Right kidney (tissue), 1 donor: ENCODE results near the gene MAP3K7CL.
"Not testable (repeated sequence)": the region's sequence is repeated elsewhere in the genome, so short reads cannot be mapped to it uniquely, and the experiment has no call there.

Source experiments
- DNase-seq: peaks from one replicate; pipeline ENCODE4 v3.0.0-alpha.2; 2016

Gene MAP3K7CL

DNA sequence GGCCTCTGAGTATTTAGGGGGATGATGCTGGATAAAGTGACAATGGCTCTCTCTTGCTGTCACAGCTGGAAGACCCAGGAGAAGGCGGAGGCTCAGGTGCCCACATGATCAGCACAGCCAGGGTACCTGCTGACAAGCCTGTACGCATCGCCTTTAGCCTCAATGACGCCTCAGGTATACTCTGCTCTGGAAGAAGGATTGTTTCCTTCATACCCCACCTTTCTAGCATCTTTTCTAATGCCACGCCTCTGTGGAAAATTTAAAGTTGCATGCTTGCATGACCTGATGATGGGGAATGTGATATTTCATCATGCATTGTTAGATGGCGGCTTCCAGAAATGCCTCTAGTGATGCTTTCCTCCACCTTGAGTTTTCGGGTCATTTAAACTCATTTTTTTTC is 2.8 kb downstream of the MAP3K7CL start:
- no peak for DNase-seq

- no peak for DNase-seq
Observed at GRCh38 chr21:29133796-29134195, 3.4 kb downstream of the MAP3K7CL start.

- DNase-seq = no peak
Observed at GRCh38 chr21:29135481-29135880, 5.0 kb downstream of the MAP3K7CL start.

DNA sequence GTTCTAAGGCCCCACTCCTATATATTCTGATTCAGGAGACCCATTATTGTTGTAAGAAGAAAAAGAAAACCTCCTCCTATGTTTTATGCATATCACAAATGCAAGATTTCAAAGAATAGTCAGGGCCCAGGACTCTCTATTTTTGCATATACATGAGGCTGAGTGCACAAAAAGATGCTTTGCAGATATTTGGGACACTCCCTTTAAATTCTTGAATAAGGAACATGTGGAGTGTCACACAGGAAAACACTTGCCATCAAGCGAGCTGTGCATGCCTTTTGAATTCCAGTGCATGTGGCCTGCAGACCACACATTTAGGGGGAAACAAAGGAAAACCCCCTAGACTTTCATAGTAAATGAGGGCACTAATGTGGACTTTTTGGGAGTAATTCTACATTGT is 5.6 kb downstream of the MAP3K7CL start:
- no peak for DNase-seq

- no peak for DNase-seq
Observed at GRCh38 chr21:29144736-29145353, 14.4 kb downstream of the MAP3K7CL start.

- DNase-seq = no peak
Observed at GRCh38 chr21:29145354-29145782, 14.9 kb downstream of the MAP3K7CL start.

DNA sequence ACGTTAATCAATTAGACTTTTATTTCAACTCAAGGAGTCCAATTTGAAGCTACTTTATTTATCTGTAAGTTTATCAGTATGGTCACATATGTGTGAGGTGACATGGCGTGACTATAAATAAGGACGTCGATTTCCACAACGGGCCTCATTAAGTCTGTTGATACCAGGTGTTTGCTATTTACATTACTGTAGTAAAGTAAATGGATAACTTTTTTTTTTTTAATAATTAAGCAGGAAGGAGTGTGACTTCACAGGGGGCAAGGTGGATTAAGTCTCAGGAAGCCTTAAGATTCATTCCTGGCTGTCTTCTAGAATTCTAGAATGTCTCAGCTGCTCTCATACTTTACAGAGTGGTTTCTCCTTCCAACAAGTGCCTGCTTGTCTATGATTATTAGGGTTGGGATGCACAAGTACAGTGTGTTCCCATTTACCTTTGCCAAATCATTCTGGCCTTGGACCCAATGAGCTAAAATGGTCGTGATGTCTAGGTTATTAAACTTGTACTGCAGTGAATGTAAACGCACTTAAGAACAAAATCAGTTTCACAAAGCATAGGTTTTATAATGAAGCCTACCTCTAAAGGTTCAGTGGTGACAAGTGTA is 15.5 kb downstream of the MAP3K7CL start:
- DNase-seq = no peak

- DNase-seq = no peak
Observed at GRCh38 chr21:29146726-29147125, 16.3 kb downstream of the MAP3K7CL start.

DNA sequence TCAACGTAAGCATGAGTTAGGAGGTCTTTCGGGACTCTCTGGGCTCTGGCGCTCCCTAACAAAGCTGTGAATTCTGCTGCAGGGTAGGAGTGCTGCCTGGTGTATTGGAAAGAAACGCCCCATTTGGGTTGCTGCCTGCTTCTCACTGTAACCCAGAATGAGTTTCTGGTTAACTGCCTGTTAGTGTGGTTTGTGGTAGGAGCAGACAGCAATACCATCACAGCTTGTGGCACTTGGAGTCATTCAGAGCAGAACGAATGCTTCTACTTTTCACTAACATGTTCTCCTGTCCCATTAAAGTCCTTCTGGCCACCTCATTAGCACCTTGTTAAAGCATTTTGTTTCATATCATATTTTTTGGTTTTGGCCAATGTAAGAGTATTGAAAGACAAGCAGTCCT is 18.1 kb downstream of the MAP3K7CL start:
- no peak for DNase-seq

GRCh38 chr21:29149808-29150425 is 19.5 kb downstream of the MAP3K7CL start:
- no peak for DNase-seq

DNA sequence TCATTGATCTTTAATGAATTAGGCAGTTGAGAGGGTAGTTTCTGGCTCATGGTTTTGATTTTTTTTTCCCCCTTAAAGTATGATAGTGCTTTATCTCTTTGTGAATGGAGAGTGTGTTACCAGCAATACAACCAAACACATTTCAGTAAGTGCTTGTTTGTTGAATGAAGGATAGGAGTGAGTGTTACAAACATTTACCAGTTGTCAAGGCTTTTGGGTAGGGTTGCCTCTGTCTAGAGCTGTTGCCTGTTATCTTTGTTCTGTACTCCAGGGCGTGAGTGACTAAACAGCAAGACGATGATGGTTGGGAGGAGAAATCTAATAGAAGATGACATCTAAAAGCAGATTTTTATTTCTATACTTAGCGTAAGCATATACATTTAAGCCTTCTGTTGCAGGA is 21.5 kb downstream of the MAP3K7CL start:
- DNase-seq = no peak

- no peak for DNase-seq
Observed at GRCh38 chr21:29152916-29153315, 22.5 kb downstream of the MAP3K7CL start.

DNA sequence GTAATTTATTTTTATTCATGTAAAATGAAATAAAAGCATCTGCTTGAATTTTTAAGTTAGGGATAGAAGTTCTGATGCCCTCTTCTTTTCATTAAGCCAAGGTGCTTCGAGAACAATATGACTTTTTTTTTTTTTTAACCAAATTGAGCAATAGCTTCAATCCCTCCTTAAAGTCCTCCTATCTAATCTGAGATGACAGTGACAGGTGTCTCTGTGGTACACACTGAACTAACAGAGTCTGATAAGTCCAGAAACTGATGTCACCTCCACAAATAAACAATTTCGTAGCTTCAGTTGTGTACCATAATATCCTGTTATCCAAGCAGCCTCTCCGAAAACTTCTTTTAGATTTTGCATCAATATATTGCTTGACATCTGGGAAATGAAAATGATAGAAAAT is 23.8 kb downstream of the MAP3K7CL start:
- no peak for DNase-seq

DNA sequence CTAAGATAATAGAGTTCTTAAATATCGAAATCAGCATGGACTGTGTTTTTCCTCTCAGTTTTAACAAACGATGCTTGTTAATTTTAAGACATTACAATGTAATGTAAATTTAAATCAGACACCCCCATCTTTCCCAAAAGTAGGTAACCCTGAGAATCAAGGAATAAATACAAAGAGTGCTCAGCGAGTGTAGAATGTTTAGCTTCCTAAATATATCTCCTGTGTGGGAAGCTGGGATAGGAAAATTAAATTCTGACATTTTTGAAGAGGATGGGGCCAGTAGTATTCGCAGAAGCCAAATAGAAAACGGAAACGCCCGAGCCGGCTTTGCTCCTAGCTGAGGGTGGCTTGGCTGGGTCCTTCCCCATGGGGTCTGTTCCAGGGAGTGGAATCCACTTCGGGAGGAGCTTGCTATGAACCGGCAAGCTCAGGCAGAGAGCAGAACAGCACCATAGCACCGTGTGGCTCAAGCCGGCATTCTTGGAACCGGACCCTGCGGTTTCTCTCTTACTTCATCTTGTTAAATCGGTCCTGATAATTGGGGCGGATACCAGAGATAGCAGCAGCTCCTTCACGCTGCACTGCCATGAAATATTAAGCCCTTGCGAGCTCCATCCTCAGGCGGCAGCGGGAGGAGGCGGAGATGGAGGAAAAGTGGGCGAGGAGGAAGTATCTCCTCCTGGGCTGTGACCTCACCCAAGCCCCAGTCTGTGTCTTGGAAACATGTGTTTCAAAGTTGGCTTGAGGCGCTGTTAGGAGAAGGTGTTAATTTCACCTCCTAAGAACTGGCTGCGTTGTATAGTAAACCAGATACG is 24.9 kb downstream of the MAP3K7CL start:
- DNase-seq = peak; percentile 40

DNA sequence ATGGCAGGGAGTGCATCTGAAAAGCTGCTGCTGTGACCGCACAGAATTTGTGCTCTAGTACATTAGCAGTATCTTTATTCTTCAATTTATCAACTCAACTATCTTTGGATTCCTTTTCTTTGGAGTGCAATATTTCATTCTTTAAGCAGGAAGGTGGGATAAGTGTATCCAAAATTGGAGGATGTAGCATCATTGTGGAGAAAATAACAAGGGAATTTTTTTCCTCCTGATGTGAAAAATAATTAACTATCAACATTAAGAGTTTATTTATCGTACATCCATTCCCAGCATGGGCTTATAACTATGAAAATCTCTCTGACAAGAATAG is 25.5 kb downstream of the MAP3K7CL start:
- no peak for DNase-seq

DNA sequence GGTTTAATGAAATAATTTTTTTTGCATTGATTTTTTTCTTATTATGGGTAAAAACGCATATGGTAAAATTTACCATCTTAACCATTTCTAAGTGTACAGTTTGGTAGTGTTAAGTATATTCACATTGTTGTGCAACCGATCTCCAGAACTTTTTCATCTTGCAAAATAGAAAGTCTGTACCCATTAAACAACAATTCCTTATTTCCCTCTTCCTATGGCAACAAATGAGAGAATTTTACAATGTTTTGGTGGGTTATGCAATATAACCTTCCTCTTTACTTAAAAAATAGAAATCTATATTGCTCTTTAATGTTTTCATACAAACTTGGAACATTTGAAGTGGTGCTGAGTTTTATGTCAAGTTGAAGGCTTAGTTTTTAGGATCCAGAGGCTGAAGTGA is 26.6 kb downstream of the MAP3K7CL start:
- no peak for DNase-seq

DNA sequence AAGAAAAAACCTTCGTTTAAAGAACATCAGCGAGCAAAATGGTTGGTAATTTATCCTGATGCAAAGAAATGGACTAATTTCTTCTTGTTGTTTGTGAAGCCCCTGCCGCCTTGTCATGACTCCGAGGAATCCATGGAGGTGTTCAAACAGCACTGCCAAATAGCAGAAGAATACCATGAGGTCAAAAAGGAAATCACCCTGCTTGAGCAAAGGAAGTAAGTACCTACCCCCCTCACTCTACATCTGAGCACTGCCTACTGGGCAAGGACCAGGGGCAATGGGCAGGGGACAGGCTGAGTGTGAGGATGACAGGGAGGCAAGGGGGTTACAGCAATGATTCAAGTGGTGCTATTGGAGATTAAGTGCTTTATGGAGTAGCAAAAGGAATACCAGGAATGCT is 29.4 kb downstream of the MAP3K7CL start:
- DNase-seq = no peak

GRCh38 chr21:29162825-29163224 is 32.4 kb downstream of the MAP3K7CL start:
- DNase-seq = not testable (repeated sequence)

DNA sequence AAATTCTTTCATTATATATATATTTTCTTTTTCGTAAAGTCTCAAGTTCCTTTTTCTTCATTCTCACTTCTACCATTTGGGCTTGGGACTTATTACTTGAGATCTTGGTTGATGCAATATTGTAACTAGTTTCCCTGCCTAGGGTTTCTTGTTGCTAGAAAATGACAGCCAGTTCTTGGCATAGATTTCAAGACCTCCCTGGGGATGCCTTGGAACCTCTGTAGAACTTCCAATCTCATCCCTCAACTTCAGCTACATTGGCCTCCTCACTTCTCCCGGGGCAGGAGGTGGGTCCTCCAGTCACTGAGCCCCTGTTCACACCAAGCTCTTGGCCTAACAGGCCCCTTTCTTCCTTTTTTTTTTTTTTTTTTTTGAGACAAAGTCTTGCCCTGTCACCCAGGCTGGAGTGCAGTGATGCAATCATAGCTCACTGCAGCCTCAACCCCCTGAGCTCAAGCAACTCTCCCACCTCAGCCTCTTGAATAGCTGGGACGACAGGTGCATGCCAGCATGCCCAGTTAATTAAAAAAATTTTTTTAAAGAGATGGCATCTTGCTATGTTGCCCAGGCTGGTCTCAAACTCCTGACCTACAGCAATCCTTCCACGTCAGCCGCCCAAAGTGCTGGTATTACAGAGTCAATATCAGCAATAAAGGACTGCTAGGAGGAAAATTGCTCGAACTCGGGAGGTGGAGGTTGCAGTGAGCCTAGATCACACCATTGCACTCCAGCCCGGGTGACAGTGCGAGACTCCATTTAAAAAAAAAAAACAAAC is 33.1 kb downstream of the MAP3K7CL start:
- no peak for DNase-seq

- no peak for DNase-seq
Observed at GRCh38 chr21:29164323-29164942, 34.0 kb downstream of the MAP3K7CL start.

DNA sequence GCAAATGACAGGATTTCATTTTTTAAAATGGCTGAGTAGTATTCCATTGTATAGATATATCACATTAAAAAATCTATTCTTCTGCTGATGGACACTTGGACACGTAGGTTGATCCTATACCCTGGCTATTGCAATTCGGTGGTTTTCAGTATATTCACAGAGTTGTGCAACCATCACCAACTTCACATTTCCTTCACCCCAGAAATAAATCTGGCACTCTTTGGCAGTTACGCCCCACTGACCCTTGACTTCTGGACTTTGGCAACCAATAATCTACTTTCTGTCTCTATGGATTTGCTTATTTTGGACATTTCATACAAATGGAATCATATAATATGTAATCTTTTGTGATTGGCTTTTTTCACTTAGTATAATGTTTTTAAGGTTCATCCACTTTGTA is 35.9 kb downstream of the MAP3K7CL start:
- DNase-seq = no peak

DNA sequence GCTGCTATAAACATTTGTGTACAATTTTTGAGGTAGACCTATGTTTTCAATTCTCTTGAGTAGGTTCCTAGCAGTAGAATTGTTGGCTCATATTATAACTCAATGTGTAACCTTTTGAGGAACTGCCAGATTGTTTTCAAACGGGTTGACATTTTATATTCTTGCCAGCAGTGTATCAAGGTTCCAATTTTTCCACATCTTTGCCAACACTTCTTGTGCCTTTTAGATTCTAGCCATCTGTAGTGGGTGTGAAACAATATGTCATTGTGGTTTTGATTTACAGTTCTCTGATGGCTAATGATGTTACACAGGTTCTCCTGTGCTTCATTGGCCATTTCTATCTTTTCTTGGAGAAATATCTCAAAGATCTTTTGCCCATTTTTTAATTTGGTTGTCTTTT is 36.4 kb downstream of the MAP3K7CL start:
- DNase-seq = no peak
